GM19328 (cell line): ENCODE measurements around the gene PHF12.

ENCODE experiments used
- ATAC-seq: cut with Tn5 transposase; IDR thresholded peaks from one replicate; pipeline ENCODE4 v1.9.1; 2021; ENCODE audit warnings: mild to moderate bottlenecking, moderate library complexity; ENCODE audit not compliant: unreplicated experiment

The PHF12 gene

DNA sequence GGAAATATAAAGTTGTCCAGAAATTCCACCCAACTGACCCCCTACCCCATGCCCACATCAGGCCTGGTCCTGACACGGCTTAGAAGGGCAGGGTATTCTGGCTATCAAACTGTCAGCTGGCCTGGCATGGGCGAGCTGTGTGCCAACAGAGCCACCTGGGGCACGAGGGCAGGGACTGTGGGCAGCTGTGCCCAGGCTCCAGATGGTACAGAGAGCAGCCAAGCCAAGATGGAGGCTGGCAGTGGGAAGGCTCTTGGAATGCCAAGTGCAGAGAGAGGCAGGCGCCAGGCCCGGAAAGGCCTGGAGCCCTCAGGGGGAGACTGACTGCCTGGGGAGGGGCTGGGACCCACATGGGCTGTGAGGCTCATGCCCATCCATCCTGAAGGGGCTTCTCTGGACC lies 24.3 kb upstream of the PHF12 start:
- ATAC-seq: no peak

DNA sequence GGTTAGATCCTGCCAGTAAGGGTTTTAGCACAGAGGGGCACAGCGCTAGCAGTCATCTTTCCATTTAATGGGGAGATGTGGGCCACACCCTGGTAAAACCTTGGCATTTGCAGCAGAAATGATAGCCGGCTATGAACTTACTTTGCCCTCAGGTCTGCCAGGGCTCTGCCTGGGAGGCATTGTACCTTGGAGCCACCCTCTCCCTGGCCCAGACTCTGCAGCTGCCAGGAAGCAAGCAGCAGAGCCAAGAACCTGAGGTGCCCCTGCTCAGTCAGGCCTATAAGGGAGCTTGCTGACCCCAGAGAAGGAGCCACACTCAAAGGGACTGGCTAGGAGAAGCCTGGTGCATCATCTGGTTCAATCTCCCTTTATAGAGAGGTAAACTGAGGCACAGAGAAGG lies 23.7 kb upstream of the PHF12 start:
- no peak for ATAC-seq

DNA sequence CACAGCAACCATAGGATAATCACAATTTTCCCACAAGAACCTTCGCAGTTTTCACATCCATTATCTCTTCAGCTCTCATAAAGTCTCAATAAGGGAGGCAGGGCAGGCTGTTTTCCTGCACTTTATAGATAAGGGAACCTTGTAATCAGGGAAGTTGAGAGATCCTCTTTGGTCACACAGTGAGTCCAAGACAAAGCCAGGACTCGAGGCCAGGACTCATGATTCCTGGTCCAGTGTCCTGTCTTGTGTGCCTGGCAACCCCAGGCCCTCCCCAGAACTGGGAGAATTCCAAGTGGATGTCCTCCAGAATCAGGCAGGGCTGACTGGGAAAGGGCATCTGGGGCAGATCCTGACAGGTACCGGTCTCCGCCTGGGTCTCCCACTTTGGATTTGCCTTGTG lies 23.1 kb upstream of the PHF12 start:
- ATAC-seq: no peak

DNA sequence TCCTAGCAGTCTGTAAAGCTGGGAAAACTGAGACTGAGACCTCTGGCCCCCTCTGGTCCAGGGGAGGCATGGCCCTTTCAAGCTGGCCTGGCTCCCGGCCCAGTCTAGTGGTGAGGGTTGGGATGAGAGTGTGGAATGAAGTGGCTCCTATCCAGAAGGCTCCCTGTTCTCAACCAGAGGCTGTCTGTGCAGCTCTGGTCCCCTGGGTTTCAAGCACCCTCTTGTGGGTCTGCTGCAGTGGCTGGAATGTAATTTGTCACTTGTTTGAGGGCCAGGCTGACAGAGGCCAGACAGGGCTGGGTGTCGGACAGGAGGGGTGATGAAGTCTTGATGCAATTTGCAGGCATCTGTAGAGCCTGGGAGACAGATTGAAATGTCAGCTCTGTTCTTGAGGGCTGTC lies 22.1 kb upstream of the PHF12 start:
- no peak for ATAC-seq

DNA sequence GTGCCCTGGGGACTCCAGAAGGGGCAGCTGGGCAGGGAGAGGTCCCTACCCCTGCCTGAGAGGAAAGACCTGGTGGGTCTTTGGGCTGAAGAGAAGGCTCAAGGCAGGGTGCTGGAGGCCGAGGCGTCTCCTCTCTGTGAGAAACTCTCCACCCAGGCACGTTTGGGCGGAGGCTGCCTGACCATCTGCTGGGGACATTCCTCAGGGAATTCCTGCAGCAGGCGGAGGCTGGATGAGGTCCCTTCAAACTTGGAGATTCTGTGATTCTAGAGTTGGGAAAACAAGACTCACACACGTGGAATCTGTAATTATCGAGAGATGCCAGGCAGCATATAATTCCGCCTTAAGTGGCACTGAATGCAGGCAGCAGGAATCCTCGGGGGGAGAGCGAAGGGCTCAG lies 21.1 kb upstream of the PHF12 start:
- no peak for ATAC-seq

GRCh38 chr17:28970879-28971278 lies 19.6 kb upstream of the PHF12 start:
- no peak for ATAC-seq

- no peak for ATAC-seq
These were observed 18.5 kb upstream of the PHF12 start for GRCh38 chr17:28969706-28970393.

DNA sequence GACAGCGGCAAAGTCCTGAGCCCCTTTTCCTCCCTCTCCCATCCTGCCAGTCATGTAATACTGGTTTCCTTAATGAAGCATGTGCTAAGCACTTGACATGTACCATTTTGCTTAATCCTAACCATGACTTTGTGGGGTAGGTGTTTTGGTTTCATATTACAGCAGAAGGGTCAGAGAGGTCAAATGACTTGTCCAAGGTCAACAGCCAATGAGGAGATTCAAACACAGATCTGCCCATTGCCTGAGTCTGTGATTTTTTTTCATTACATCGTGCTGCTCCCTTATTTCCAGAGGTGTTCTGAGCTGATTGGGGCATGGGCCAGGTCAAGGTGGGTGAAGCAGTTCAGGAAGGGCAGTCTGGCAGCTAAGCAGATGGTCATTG lies 17.6 kb upstream of the PHF12 start:
- no peak for ATAC-seq

GRCh38 chr17:28968231-28968913 lies 17.1 kb upstream of the PHF12 start:
- no peak for ATAC-seq

- no peak for ATAC-seq
These were observed 16.2 kb upstream of the PHF12 start for GRCh38 chr17:28967221-28968135.

DNA sequence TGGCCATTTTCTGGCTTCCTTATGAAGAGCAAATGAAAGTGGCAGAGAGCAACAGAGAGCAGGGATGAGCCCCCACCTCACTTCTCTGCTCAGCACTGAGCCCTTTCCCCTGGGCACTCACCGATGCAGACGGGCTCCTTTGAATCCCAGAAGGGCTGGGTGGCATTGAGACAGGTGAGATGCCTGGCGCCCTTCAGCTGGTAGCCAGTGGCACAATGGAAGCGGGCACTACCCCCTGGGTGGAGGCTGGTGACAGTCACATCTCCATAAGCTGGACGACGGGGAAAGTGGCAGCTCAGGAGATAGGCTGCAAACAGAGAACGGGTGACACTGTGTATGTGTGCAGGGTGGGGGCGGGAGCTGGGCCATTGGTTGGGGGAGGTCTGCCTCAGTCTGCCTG lies 12.5 kb upstream of the PHF12 start:
- ATAC-seq: no peak

DNA sequence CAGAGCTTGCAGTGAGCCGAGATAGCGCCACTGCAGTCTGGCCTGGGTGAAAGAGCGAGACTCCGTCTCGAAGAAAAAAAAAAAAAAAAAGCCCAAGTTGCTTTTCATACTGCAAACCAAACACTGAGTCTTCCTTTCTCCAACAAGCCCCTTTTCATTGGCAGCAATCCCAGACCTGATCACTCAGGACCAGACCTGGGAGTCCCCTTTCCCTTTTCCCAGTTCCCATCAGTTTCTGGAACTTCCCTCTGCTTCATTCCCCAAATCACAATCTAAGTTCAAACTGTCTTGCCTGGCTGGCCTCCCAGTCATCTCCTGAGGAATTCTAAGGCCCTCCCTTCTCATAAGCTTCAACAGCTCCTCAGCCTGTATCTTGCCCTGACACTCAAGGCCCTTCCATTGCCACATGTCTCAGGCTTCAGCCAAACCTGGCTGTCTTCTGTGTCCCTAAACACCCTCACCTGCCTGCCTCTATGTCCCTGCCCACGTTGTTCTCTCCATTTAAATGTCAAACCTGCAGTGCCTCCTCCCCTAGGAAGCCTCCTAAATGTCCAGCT lies 11.8 kb upstream of the PHF12 start:
- ATAC-seq: no peak

DNA sequence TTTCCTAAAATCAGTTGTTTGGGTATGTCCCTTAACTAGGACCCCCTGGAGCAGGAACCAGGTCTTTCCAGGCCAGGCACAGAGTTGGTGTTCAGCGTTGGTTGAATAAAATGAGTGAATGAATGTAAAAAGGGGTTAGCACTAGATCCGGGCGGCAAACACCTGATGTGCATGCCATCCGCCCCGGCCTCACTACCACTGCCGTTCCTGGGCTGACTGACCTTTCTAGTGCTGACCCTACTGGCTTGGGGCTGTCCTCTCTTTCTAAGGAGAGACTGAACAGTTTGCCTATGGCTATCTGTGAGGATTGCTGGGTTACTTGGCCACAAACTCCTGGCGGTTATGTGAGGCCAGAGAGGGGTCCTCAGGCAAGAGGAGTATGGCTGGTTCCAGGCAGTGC lies 10.1 kb upstream of the PHF12 start:
- ATAC-seq: no peak

DNA sequence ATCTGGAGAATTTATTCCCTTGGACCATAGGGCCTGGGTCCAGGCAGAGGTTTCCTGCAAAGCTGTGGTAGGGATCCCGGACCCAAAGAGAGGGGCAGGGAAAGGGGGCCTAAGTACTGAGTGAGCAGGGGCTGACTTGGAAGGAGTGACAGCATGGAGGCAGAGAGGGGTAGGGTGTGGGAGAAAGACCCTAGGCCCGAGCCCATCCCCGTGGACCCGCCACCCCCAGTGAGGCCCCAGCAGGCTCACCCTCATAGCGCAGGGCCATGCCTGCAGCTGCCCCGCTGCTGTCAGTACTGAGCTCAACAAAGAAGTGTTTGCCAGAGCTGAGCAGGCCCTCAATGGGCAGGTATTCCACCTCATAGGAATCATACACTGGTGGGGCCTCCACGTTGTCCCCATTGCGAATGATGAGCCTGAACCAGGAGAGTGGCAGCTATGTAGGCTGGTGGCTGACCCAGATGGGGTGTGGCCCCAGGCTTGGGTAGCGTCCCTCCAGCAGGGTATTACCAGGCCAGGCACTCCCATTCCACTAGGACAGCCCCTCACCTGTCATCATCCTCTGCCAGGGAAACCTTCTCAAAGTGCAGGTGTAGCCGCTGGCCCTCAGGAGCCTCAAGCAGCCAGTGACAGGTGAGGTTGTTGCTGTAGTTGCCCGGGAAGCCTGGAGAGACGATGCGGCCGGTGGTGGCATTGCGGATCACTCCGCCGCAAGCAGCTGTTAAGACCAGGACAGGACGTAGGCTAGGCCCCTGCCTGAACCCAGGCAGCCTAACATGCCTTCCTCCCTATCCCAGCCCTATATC lies 9.1 kb upstream of the PHF12 start:
- ATAC-seq: no peak

DNA sequence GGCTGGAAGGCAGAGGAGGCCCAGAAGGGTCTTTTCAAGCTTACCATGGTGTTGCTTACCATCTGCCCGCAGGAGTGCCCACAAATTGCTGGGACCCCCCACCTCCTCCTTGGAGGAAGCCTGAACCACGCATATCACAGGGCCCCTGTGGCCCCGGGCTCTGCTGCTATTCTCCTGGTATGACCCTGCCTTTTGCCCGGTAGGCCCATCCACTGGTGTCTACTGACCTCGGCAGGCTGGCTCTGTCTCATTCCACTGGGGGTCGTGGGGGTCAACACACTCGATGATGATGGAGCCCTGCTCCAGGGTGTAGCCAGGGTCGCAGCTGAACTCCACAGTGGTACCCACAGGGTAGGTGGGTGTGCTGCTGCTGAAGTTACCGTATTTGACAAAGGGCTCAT lies 8.2 kb upstream of the PHF12 start:
- ATAC-seq: no peak

- ATAC-seq: no peak
These were observed 7.6 kb upstream of the PHF12 start for GRCh38 chr17:28958820-28959455.

DNA sequence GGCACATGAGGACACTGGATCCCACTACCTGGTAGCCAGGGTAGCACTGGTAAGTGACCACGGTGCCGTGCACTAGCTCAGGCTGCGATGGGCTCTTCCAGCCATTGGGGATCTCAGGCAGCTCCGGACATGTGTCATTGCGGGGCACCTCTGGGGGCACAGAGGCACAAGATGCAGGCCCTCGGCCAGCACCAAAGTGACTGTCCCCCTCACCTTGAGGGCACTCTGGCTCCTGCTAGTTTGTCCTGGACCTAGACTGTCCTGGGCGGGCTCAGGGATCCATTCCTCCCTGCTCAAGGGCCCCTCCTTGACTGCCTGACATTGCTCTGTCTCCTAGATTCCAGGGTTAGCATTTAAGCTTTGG lies 6.7 kb upstream of the PHF12 start:
- no peak for ATAC-seq

DNA sequence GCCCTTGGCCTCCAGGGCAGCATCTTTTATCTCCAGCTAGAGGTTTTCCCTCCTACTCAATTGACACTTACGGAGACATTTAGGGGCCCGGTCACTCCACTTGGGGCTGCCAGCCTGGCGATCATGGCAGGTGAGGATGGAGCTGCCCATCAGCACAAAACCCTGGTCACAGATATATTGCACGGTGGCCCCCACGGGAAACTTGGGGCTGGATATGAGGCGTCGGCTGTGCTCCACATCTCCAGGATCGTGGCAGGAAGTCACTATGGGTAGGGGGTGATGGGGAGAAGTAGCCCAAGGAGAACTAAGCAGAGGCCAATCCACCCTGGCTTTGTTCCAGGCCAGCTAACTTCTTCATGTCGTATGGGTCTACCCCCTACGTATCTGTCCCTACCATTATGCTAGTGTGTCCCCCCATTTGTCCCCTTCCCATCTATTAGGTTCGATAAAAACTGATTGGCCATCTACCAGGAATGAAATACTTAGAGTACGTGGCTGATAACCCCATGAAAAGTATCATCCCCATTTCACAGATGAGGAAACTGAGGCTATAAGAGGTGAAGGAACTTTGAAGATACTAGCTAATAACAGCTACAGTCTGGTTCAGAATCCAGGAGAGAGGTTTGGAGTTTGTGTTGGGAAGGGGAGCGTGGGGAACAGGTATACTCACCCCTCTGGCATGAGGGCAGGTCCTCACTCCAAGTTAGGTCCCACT lies 6.1 kb upstream of the PHF12 start:
- ATAC-seq: no peak

- ATAC-seq: no peak
These were observed 5.5 kb upstream of the PHF12 start for GRCh38 chr17:28956861-28957260.

GRCh38 chr17:28956112-28956511 lies 4.8 kb upstream of the PHF12 start:
- ATAC-seq: no peak
